T-helper 1 cell treated with Interleukin-12 subunit alpha and Interleukin-12 subunit beta and Interleukin-4 antibody, amounts not matched to agents 30 ng/mL and 1 ng/mL, for 36 hours (primary cell): Measurements from ENCODE around the gene FAM169A. TPM values are rescaled to one million over a fixed set of nuclear protein-coding genes. Genes with fewer than 3 reads are reported as not detected.
"Not testable (repeated sequence)": the region's sequence is repeated elsewhere in the genome, so short reads cannot be mapped to it uniquely, and the experiment has no call there.

Experiments
- intact Hi-C: fragments of 100-400 bp; cut with micrococcal nuclease; formaldehyde crosslinking; loops from one replicate; pipeline ENCODE4 v1.15.1; 2024
- total RNA-seq: library from RNA; stranded (reverse); gene quantifications from 2 replicates; pipeline ENCODE4 v1.2.3, GENCODE V29; 2022

FAM169A gene, protein sequence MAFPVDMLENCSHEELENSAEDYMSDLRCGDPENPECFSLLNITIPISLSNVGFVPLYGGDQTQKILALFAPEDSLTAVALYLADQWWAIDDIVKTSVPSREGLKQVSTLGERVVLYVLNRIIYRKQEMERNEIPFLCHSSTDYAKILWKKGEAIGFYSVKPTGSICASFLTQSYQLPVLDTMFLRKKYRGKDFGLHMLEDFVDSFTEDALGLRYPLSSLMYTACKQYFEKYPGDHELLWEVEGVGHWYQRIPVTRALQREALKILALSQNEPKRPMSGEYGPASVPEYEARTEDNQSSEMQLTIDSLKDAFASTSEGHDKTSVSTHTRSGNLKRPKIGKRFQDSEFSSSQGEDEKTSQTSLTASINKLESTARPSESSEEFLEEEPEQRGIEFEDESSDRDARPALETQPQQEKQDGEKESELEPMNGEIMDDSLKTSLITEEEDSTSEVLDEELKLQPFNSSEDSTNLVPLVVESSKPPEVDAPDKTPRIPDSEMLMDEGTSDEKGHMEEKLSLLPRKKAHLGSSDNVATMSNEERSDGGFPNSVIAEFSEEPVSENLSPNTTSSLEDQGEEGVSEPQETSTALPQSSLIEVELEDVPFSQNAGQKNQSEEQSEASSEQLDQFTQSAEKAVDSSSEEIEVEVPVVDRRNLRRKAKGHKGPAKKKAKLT
- 4.2 and 6.0 TPM in 2 replicates for total RNA-seq

DNA sequence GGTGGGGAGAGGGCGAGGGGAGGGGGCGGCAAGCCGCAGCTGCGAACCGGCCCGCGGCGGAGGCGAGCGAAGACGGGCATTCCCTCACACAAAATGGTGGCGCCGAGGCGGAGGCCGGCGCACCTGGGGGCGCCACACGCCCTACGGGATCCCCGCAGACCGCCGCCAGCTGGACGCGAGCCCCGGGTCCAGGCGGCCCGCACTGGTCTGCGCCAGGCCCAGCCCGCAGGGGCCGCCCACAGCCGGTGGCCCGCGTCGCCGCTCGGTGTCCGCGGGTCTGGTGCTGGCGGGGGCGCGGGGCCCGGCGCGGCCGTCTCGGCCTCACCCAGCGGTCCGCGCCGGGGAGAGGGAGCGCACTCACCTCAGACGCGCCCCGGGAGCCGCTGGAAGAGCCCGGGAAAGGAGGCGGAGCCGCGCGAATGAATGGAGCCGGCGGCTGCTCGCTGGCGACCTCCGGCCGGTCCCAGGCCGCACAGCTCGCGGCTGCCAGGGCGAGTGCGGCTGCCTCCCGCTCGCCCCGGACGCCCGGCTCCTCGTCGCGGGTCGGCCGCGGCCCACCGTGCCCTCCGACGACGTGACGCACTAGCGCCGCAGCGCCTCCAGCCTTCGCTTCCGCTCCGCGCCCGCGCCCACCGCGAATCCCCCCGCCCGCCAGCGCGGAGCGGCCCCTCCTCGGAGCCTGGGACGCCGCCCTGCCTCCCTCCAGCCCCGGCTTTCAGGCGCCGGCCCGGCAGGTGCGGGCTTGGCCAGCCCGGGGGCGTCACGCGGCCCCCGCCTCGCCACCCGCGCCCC is at the start of gene FAM169A:
Gene FAM169A (minus strand): TSS at position 584 of the 792 bp plus-strand sequence. CDS start 24,711 bp downstream, outside the sequence.
- intact Hi-C loops, result loop anchor here (1.0 to 10.0 kb wide), 8 partner anchors 15 to 1679 kb away; partner anchors contain the start of genes ANKRD31, CERT1, ENC1 and GFM2

DNA sequence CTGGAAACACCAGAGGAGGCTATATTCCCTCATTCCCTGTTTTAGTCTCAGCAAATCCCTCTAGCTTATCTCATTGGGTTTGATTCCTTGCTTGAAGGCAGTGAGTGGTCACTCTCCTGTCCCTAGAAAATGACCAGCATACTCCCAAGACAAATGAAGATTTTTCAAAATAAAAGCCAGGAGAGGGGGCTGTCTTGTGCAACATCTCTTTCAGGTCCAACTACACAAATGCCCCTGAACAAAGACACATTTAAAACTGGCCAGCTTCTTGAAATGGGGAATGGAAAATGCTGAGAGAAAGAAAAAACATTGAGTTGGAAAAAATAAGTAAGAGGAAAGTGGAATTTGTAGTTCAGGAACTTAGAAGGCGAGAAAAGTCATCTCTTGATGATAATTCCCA is 49.3 kb upstream of the FAM169A start:
- intact Hi-C loops, result loop anchor here (5.0 kb wide), 1 partner anchor 228 kb away; the partner anchor contains the start of gene HEXB

DNA sequence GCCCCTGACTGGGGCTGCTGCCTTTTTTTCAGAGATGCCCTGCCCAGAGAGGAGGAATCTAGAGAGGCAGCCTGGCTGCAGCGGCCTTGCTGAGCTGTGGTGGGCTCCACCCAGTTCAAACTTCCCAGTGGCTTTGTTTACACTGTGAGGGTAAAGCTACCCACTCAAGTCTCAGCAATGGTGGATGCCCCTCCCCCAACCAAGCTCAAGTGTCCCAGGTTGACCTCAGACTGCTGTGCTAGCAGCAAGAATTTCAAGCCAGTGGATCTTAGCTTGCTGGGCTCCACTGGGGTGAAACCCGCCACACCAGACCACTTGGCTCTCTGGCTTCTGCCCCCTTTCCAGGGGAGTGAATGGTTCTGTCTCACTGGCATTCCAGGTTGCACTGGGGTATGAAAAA is 45.2 kb upstream of the FAM169A start:
- intact Hi-C loops, result not testable (repeated sequence)

DNA sequence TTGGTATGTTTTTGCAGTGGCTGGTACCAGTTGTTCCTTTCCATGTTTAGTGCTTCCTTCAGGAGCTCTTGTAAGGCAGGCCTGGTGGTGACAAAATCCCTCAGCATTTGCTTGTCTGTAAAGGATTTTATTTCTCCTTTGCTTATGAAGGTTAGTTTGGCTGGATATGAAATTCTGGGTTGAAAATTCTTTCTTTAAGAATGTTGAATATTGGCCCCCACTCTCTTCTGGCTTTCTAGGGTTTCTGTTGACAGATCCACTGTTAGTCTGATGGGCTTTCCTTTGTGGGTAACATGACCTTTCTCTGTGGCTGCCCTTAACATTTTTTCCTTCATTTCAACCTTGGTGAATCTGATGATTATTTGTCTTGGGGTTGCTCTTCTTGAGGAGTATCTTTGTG is 43.7 kb upstream of the FAM169A start:
- intact Hi-C loops, result not testable (repeated sequence)

DNA sequence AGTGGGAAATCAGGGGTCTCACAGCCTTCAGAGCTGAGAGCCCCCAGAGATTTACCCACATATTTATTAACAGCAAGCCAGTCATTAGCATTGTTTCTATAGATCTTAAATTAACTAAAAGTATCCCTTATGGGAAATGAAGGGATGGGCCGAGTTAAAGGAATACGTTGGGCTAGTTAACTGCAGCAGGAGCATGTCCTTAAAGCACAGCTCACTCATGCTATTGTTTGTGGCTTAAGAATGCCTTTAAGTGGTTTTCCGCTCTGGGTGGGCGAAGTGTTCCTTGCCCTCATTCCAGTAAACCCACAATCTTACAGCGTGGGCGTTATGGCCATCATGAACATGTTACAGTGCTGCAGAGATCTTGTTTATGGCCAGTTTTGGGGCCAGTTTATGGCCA is 42.0 kb upstream of the FAM169A start:
- intact Hi-C loops, result not testable (repeated sequence)

DNA sequence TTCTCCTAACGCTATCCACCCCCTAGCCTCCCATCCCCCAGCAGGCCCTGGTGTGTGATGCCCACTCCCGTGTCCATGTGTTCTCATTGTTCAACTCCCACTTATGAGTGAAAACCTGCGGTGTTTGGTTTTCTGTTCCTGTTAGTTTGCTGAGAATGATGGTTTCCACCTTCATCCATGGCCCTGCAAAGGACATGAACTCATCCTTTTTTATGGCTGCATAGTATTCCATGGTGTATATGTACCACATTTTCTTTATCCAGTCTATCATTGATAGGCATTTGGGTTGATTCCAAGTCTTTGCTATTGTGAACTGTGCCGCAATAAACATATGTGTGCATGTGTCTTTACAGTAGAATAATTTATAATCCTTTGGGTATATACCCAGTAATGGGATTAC is 38.5 kb upstream of the FAM169A start:
- intact Hi-C loops, result not testable (repeated sequence)

DNA sequence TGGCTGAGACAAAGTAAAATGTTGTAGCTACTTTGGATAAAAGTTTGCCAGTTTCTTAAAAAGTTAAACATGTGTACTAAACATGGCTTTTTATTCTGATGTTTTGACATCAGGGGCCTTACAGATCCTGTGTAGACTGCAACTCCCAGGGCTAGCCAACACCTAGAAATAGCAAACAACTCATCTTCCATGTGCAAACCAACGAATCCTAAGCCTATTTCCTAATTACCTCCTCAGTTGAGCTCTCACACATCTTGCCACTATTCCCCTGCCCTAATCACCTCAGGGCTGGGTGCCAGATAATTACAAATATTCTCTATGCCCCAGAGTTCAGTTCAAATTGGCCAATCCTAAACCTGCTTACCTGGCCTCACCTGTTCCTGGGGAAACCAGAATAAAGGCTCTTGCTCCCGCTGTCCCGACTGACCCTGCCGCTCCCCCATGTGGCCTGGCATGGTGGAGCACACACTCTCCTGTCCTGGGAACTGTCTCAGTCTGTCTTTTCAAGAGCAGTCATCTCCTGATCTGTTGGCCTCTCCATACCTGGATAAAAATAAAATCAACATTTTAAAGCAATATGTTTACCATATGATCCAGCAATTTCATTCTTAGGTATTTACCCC is 37.1 kb upstream of the FAM169A start:
- intact Hi-C loops, result loop anchor here (1.0 kb wide), 1 partner anchor 137 kb away; no protein-coding TSS in a partner anchor

DNA sequence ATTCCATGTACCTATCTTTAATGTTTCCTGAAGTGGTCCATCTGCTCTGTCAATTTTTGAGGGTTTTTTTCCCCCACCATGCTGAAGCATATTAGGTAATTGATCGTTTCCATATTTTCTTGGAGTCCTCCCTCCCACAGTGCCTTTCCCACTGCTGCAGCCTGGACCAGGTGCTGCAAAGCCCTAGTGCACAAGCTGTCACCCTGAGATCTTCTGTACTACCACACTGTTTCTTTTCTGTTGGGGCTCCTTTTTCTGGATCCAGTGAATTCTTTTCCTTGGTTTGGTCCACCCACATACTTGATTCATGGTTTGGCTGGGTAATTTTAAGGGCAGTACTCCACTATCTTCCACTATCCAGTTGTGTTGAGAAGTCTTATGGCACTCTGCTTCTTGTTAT is 30.9 kb upstream of the FAM169A start:
- intact Hi-C loops, result no loop called here

DNA sequence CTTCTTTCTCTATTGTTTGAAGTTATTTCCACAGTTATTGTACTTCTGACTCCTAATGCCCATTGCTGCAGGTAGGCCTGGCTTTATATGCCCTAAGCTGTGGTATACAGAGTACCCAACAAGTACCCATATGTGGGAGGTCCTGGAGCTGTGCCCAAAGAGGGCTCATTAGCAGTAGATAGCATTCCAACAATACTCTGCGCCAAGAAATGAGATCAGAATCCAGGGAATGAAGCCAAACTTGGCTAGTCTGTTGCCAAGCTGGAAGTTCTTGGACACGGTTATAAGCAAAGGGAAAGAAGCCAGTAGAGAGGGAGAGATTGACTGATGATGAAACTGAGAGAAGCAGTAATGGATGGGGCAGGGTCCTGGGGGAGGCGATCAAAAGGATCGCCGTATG is 29.7 kb upstream of the FAM169A start:
- intact Hi-C loops, result no loop called here

DNA sequence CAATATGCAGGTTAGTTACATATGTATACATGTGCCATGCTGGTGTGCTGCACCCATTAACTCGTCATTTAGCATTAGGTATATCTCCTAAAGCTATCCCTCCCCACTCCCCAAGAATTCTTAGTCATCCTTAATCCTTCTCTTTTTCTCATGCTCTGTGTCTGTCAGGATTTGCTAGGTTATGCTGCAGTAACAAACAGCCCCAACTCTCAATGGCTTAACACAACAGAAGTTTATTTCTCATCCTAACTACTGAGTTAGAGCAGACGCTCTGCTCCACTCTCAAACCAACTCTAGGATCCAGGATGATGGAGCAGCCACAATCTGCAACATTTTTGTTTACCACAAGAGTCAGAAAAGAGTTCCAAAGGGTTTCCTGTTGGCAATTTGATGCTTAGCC is 28.2 kb upstream of the FAM169A start:
- intact Hi-C loops, result no loop called here

DNA sequence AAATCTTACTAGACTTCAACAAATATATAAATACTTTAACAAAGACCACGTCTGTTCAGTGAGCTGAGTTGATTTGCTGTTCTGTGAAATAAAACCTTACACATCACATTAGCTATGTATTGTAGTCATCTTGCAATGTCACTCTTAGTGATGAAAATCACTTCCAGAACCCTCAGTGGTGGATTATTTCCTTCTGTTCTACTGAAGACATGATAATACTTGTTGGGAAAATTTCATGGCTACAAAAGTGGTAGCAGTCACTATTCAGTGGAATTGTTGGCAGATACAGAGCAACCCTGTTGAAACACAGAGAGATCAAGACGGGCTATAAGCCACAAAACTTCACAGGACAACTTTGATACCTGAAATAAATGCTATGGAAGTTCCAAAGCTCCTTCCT is 26.7 kb upstream of the FAM169A start:
- intact Hi-C loops, result no loop called here

DNA sequence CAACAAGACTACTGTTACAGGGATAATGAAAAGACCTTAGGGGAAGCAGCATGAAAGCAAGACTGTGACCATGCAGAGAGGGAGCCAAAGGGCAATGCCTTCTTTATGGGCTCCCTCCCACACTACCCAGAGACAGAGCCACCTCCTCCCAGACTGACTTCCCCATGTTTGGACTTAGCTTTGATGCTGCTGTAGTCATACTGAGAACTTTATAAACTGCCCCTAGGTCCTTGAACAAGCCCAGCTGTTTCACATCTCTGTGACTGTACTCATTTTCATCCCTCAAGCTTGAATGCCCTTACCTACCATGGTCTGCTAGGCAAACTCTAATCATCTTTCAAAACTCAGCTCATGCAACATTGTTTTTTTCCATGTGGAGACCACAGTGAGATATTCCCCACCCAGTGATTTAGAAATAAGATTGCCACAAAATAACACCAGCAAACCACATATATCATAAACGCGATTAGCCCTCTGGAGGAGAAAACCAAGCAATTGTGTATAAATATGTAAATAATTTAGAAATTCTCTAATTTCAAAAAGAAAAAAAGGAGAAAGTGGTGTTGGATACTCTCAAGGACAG is 23.4 kb upstream of the FAM169A start:
- intact Hi-C loops, result no loop called here

DNA sequence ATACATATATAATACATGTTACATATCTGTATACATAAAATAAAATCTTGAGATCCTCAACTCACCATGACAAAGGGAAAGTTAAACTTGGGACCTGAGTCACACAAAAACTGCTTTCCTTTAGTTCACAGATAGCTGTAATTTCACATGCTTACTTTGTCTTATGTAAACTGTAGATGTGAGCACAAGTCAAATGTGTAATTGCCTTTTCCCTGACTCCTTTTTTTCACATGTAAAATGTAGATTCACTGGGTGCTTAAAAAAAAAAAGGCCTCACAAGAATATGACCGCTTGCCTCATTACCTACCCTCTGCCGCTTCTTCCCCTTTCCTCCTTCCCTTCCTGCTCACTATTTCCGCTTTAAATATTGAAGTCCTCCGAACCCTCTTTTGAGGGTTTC is 21.9 kb upstream of the FAM169A start:
- intact Hi-C loops, result no loop called here

DNA sequence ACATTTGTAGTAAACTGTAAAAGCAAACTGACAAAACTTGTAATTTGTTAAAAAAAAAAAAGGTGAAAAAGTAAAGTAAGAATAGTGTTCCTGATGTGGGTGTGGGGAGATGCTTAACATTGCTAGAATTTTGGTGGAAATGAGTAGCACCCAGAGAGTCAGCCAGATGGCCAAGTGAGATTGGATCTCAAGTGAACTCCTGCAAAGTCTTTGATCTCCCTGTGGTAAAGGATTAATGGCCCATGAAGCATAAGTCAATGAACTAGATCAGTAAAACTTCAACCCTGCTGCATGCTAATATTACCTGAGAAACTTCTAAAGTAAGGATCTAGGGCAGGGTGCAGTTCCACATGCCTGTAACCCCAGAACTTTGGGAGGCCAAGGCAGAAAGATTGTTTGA is 19.0 kb upstream of the FAM169A start:
- intact Hi-C loops, result no loop called here

DNA sequence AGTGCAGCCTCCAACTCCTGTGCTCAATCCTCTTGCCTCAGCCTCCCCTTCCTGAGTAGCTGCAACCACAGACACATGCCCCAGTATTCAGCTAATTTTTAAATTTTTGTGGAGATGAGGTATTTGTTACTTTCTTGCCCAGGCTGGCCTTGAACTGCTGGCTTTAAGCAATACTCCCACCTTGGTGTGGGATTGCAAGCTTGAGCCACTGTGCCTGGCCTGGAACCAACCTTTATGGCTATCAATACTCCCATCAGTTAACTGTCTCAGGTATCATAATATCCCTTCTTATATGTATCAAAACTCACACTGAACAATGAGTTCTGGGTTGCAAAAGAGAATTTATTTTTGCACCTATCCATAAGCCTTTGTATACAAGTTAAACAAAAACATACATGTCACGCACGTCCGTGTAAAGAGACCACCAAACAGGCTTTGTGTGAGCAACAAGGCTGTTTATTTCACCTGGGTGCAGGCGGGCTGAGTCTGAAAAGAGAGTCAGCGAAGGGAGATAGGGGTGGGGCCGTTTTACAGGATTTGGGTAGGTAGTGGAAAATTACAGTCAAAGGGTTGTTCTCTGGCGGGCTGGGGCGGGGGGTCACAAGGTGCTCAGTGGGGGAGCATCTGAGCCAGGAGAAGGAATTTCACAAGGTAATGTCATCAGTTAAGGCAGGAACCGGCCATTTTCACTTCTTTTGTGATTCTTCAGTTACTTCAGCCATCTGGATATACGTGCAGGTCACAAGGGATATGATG is 16.4 kb upstream of the FAM169A start:
- intact Hi-C loops, result not testable (repeated sequence)

DNA sequence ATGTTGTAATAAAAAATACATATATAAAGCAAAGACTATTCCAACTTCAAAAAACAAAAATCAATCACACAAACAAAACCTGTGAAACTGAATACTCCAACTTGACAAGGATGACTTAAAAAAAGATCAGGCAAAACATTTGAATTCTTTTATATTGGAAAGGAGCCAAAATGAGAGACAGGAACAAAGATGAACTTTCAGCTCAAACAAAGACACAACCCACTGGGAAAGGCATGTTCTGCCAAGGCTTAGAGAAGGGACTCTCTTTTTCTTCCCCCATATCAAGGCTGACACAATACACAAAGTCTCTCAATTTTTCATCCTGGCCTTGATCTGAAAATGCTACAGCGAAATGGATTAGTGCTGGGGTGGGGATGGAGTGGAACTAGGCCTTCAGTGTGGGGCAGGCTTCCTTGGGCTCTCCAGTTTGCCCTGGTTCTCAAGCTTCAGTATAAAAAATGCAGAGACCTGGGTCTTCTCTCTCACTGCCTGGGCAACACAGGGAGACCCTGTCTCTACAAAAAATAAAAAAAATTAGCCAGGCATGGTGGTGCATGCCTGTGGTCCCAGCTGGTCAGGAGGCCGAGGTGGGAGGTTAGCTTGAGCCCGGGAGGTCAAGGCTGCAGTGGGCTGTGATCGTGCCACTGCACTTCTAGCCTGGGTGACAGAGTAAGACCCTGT is 11.6 kb upstream of the FAM169A start:
- intact Hi-C loops, result no loop called here

DNA sequence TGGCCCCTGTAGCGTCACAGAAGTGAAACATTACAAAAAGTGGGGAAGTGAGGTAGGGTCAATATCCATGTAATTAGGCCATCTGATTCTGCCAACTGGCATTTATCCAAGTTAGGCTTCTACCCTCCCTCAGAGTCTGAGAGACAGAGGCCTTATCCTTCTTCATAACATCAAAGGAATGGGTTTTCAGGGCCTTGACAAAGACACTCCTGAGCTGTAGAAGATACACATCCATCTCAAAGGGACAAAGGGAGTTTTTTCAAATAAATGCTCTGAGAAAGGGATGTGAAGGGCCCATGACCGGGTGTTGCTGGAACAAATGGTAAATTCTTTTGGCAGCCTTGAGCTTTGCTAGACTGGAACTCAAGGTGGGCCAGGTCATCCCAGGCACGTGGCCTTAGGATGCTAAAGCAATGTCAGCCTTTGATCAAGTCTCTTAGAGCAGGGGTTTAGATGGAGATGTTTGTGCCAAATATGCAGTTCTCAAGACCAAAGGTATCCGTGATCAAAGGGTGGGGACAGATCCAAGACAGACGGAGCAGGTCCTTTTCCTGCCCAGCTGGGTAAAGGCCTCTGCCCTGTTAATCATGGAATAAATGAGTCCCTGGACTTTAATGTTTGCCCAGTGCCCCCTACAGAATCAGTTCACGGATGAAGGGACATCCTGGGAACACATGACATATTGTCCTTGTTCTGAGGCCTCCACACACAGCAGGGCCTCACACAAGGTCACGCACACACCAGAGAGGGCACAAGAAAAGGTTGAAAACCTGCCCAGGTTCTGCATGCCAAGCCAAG is 10.0 kb upstream of the FAM169A start:
- intact Hi-C loops, result no loop called here

DNA sequence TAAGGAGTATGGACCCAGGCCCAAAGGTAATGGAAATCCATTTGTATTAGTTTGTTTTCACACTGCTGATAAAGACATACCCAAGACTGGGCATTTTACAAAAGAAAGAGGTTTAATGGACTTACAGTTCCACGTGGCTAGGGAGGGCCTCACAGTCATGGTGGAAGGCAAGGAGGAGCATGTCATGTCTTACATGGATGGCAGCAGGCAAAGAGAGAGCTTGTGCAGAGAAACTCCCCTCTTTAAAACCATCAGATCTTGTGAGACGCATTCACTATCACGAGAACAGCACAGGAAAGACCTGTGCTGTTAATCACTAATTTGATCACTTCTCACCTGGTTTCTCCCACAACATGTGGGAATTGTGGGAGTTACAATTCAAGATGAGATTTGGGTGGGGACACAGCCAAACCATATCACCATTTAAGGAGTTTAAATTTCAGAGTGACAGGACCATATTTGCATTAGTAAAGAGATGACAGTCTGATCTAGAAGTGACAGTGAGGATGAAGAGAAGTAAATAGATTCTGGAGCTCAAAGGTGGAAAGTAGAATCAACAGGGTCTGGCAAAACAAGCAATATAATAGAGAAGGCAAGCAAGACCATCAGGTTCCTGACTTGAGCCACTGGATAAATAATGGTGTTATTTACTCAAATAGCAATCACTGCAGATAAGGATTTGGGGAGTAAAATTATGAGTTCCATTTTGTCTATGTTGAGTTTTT is 7.5 kb upstream of the FAM169A start:
- intact Hi-C loops, result no loop called here
